Sigmoid colon (tissue), 7 donors: Measurements from ENCODE around the gene KIAA1217. TPM values are rescaled to one million over a fixed set of nuclear protein-coding genes. Genes with fewer than 3 reads are reported as not detected.

ENCODE experiments used
- DNase-seq: peaks from one replicate; pipeline ENCODE4 v3.0.0-alpha.2; 2019
- H3K27ac ChIP-seq, 4 donors: fragments of 200-600 bp; sonication (generic); one replicate each; pipeline ENCODE4 v1.5.1; 2016 to 2019; ENCODE audit warnings: mild to moderate bottlenecking in 1 of 4
- H3K27me3 ChIP-seq, 3 donors: fragments of 200-600 bp; sonication (generic); one replicate each; pipeline ENCODE4 v1.5.1; 2019; ENCODE audit warnings: mild to moderate bottlenecking in 1 of 3
- H3K36me3 ChIP-seq, 4 donors: fragments of 200-600 bp; sonication (generic); one replicate each; pipeline ENCODE4 v1.5.1; 2016 to 2019
- H3K4me1 ChIP-seq, 4 donors: fragments of 200-600 bp; sonication (generic); one replicate each; pipeline ENCODE4 v1.5.1; 2017 to 2019
- H3K4me3 ChIP-seq, 4 donors: fragments of 200-600 bp; sonication (generic); one replicate each; pipeline ENCODE4 v1.5.1; 2017 to 2019; ENCODE audit warnings: mild to moderate bottlenecking in 2 of 4, moderate library complexity in 1 of 4
- H3K9me3 ChIP-seq, 4 donors: fragments of 200-600 bp in 3 of 4; sonication (generic) in 3 of 4; one replicate each; pipeline versions ENCODE4 v1.5.1 to v1.6.1; 2013 to 2019
- CTCF ChIP-seq, 4 experiments: fragments of 450-650 bp in 3 of 4; fragments of 200-600 bp in 1 of 4; IDR thresholded peaks; one replicate each; pipeline ENCODE4 v1.5.1; 2016 to 2019; ENCODE audit warnings: antibody characterized with exemption in 4 of 4, mild to moderate bottlenecking in 3 of 4, moderate library complexity in 2 of 4
- EP300 ChIP-seq, 4 donors: sonication (generic); formaldehyde crosslinking; IDR thresholded peaks; one replicate each; pipeline ENCODE4 v1.6.1; 2017; ENCODE audit warnings: antibody characterized with exemption in 4 of 4
- POLR2A ChIP-seq, 2 donors: fragments of 450-650 bp; IDR thresholded peaks; one replicate each; pipeline ENCODE4 v1.6.1; 2016; ENCODE audit warnings: antibody characterized with exemption in 2 of 2, mild to moderate bottlenecking in 2 of 2, moderate library complexity in 2 of 2
- POLR2AphosphoS5 ChIP-seq, 4 donors: sonication (generic); formaldehyde crosslinking; IDR thresholded peaks; one replicate each; pipeline ENCODE4 v1.6.1; 2017; ENCODE audit warnings: antibody characterized with exemption in 4 of 4
- whole genome bisulfite sequencing, 2 donors: extraction: QIAGEN DNeasy Blood & Tissue Kit; methylation state at CpG; one replicate each; pipeline ENCODE4 v1.1.7; 2013; 5-methylcytosine and 5-hydroxymethylcytosine counted together
- intact Hi-C: fragments of 100-400 bp; cut with DNase I; formaldehyde crosslinking; loops from one replicate; pipeline ENCODE4 v1.15.1; 2023
- polyA plus RNA-seq, 3 donors: library from polyadenylated mRNA; stranded (reverse); fragments of 200-250 nt; gene quantifications; one replicate each; pipeline ENCODE4 v1.2.3, GENCODE V29; 2013
- total RNA-seq, 4 donors: library from RNA; depleted of rRNA; stranded (reverse); fragments of >200 nt; gene quantifications; one replicate each; pipeline ENCODE4 v1.1.0, GENCODE V29; 2016
- donor health status: healthy with polysubstance abuse.
- donor health status: Bipolar disorder and iron deficiency.
- donor health status: healthy.

KIAA1217 gene
- total and polyA plus RNA-seq, 7 donors: 7.6 to 31.9 (median 15.0) TPM

DNA sequence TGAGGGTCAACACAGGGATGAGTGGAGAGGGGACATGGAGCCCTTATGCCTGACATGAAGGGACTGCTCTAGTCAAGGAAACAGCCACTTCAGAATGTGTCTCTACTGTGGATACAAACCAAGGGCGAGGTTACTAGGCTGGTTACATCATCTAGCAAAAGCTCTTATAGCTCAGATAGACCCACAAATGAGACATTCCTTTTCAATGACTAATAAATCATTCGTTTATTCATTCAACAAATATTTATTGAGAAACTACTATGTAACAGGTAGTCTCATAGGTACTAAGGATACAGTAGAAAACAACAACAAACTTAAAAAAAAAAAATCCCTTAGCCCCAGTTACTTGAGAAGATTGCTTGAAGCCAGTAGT, 219.5 kb downstream of the KIAA1217 start:
- intact Hi-C loops: no loop called here
- 73 to 77% methylated on average over 2 of the region's 2 CpGs for WGBS, 2 donors

GRCh38 chr10:24430591-24430990, 221.7 kb downstream of the KIAA1217 start:
- TF ChIP-seq EP300 (IDR thresholded peaks at IDR 0.05) (no peak), POLR2AphosphoS5 (IDR thresholded peaks at IDR 0.05) (no peak), CTCF (IDR thresholded peaks at IDR 0.05) (no peak), POLR2A (IDR thresholded peaks at IDR 0.05) (no peak)
- Histone ChIP-seq H3K27me3 (no peaks in the 10 kb centered on the region), H3K27ac (no peak overlapping the region), H3K36me3 (peaks cover 0 to 10% (median 0%) of the 10 kb centered on the region in 4 donors), H3K4me1 (peaks cover 0 to 12% (median 8%) of the 10 kb centered on the region in 4 donors), H3K4me3 (no peak overlapping the region), H3K9me3 (no peaks in the 10 kb centered on the region)
- DNase-seq: no peak
- 95 to 97% methylated on average over 5 of the region's 5 CpGs for WGBS, 2 donors
- intact Hi-C loops: no loop called here

More for the DNA sequence above, 219.5 kb downstream of the KIAA1217 start:
- no peak for DNase-seq
- Histone ChIP-seq H3K9me3 (no peaks in the 10 kb centered on the region), H3K27ac (peak overlapping the region in 1 of 4 donors; percentile 33), H3K4me1 (peaks cover 0 to 12% (median 8%) of the 10 kb centered on the region in 4 donors), H3K36me3 (no peaks in the 10 kb centered on the region), H3K27me3 (no peaks in the 10 kb centered on the region), H3K4me3 (no peak overlapping the region)
- no peak for TF ChIP-seq POLR2AphosphoS5 (IDR thresholded peaks at IDR 0.05)
- TF ChIP-seq POLR2A (IDR thresholded peaks at IDR 0.05): no peak
- no peak for TF ChIP-seq EP300 (IDR thresholded peaks at IDR 0.05)
- TF ChIP-seq CTCF (IDR thresholded peaks at IDR 0.05): no peak

DNA sequence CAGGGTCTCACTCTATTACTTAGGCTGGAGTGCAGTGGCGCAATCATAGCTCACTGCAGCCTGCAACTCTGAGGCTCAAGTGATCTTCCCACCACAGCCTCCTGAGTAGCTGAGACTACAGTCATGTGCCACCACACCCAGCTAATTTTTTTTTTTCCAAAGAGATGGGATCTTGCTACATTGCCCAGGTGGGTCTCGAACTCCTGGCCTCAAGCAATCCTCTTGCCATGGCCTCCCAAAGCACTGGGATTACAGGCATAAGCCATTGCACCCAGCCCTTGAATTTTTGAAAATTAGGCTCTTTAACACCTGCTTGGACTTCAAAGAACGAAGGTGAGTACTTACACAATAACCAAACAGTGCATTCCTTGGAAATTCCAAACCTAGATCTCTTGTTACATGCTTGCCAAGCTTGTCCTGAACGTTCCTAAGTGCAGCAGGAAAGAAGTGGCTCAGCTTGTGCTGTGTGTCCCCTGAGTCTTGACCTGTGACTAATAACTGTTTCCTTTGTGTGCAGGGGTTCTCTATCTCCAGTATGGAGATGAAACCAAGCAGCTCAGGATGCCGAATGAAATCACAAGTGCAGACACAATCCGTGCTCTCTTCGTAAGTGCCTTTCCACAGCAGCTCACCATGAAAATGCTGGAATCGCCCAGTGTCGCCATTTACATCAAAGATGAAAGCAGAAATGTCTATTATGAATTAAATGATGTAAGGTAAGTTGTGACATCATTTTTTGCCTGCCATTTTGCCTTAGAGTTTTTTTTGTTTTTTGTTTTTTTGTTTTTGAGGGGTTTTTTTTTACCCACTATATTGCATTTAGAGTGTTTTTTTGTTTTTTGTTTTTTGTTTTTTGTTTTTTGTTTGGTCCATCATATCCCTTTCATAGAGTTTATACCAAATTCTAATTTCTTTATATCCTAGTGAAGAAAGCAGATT, 223.8 kb downstream of the KIAA1217 start:
- Histone ChIP-seq H3K36me3 (peaks cover 0 to 10% (median 0%) of the 10 kb centered on the region in 4 donors), H3K4me1 (peaks cover 0 to 7% (median 6%) of the 10 kb centered on the region in 4 donors), H3K27ac (no peak overlapping the region), H3K4me3 (no peak overlapping the region), H3K9me3 (no peaks in the 10 kb centered on the region), H3K27me3 (no peaks in the 10 kb centered on the region)
- DNase-seq: no peak
- WGBS, 2 donors: 85 to 87% methylated on average over 9 of the region's 9 CpGs
- intact Hi-C loops: no loop called here
- no peak for TF ChIP-seq CTCF (IDR thresholded peaks at IDR 0.05)
- no peak for TF ChIP-seq POLR2AphosphoS5 (IDR thresholded peaks at IDR 0.05)
- TF ChIP-seq POLR2A (IDR thresholded peaks at IDR 0.05): no peak
- TF ChIP-seq EP300 (IDR thresholded peaks at IDR 0.05): no peak

DNA sequence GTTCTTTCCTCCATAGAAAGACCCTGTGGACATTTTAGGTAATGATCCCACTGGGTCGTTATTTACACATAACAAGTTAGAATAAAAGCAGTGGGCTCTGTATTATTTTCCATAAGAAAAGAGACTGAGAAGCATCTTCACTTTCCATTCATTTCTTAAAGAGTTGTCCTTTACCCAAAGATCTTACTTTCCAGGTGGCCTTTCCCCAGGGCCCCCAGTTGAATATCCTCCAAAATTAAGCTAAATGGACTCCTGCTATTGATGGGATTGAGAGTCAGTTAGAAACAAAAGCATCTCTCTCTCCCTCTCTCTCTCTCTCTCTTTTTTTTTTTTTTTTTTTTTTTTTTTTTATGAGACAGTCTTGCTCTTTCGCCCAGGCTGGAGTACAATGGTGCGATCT, 224.8 kb downstream of the KIAA1217 start:
- H3K36me3 ChIP-seq: peaks cover 0 to 16% (median 0%) of the 10 kb centered on the region in 4 donors
- DNase-seq: no peak
- H3K4me3 ChIP-seq: no peak overlapping the region
- H3K27me3 ChIP-seq: no peaks in the 10 kb centered on the region
- intact Hi-C loops: no loop called here
- H3K9me3 ChIP-seq: no peaks in the 10 kb centered on the region
- no peak overlapping the region for H3K27ac ChIP-seq
- no peak for TF ChIP-seq POLR2A (IDR thresholded peaks at IDR 0.05)
- no peak for TF ChIP-seq EP300 (IDR thresholded peaks at IDR 0.05)
- H3K4me1 ChIP-seq: no peaks in the 10 kb centered on the region
- 97 to 98% methylated on average over 3 of the region's 3 CpGs for WGBS, 2 donors

DNA sequence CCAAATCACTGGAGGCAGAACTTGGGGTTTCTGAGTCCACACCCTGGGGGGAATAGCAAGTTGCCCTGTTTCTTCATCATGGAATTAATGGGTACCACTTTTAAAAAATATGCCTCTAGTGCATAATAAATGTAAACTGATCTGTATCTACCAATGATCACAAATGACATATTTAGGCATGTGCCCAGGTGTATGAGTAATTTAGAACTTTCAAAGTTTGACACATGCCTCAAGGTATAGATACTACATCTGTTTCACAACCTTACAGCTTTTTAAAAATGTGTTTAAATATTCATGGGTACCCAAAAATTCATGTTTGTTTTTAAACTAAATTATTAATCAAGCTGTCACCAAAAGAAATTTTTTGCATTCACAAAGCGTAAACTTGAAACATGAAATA, 226.0 kb downstream of the KIAA1217 start:
- Histone ChIP-seq H3K4me3 (no peak overlapping the region), H3K27ac (no peak overlapping the region), H3K4me1 (no peaks in the 10 kb centered on the region), H3K36me3 (peaks cover 0 to 19% (median 0%) of the 10 kb centered on the region in 4 donors), H3K27me3 (no peaks in the 10 kb centered on the region), H3K9me3 (no peaks in the 10 kb centered on the region)
- TF ChIP-seq POLR2AphosphoS5 (IDR thresholded peaks at IDR 0.05) (no peak), CTCF (IDR thresholded peaks at IDR 0.05) (no peak), POLR2A (IDR thresholded peaks at IDR 0.05) (no peak), EP300 (IDR thresholded peaks at IDR 0.05) (no peak)
- WGBS, 2 donors: 96 to 97% methylated on average over 1 of the region's 1 CpG
- intact Hi-C loops: no loop called here
- no peak for DNase-seq
